ENCODE data around the gene MR1. TPM values are rescaled to one million over a fixed set of nuclear protein-coding genes. Genes with fewer than 3 reads are reported as not detected.

Gene MR1
- total RNA-seq, 1 experiment from 2014 or later, result 0.74 TPM

DNA sequence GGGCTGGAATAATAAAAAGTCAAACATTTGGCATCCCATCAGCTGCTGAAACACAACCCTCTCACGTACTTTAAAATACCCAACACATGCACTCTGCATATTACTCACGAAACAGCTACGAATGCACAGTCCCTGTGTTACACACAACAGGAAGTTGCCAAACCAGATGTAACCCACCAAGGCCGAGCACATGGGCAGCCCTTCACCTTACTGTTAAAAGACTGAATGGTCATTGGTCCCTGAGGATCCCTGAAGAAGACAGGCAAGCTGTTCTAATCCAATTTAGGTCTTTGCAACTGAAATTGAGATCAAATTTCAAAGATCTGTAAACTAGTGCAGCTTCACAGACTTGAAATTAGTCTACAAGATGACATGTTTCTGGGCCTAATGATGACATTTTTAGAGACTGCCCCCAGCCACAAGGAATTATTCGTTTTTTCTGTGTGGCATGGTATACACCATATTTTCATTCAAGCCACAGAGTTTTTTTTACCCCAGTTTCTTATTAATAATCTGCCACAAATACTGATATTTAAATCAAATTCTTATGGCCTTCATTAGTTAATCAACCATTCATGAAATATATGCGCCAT is 29.1 kb downstream of the MR1 start:
- no peak for DNase-seq (ENCODE audit: low spot score)

DNA sequence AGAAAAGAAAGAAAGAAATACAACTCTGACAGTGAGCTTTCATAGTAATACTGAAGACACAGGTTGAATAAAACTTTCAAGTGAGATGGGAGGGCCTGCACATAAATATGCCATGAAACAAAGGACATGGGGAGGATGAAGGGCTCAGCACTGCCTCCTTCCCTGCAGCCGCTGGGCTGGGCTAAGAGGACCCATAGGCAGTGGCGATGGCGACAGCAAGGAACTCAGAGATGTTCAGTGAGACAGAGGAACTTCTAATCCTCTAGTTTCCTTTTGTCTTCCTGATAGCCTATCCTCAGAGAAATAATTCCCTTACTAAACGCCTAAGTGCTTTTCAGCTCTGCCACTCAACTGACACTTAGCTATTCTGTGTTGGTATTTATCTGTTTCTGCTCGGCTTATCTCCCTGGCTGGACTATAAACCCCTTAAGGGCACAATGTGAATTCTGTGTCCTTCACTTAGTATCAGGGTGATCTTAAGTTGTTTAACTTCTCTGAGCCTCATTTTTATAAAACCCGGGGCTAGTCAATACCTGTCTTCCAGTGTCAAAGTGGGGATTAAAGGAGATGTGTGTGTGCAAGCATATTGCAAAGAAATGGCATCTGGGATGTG is 30.3 kb downstream of the MR1 start:
- no peak for DNase-seq (ENCODE audit: low spot score)

DNA sequence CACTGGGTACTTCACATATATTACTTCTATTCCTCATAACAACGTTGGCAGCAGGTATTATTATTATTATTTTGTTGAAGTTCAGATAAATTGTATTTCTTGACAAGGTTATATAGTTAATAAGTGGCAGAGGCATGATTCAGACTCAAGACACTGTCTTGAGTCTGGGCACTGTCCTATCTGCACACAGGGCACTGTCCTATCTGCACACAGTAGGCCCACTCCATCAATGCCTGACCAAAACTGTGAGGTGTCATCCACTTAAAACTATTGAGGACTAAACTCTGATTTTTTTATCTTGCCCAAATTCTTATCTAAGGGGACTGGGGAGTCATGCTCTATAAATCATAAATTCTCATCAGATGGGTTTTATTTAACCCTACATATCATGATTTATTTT is 30.9 kb downstream of the MR1 start:
- no peak for DNase-seq (ENCODE audit: low spot score)

DNA sequence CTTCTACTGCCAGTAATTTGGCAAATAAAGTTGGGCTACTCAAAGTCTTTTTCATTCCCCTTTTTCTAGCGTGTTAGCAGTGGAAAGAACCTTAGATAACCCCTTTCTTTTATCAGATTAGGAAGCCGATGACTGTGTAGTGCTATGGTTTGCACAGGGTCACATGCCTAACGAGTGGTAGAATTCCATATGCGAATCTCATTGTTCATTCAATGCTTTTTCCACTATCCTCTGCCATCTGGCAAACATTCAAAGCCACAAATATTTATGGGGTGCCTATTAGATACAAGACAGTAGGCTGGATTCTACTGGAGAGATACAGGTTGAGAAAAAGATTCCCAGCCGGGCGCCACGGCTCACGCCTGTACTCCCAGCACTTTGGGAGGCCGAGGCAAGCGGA is 39.9 kb downstream of the MR1 start:
- peak; percentile 49 for DNase-seq (ENCODE audit: low spot score)

DNA sequence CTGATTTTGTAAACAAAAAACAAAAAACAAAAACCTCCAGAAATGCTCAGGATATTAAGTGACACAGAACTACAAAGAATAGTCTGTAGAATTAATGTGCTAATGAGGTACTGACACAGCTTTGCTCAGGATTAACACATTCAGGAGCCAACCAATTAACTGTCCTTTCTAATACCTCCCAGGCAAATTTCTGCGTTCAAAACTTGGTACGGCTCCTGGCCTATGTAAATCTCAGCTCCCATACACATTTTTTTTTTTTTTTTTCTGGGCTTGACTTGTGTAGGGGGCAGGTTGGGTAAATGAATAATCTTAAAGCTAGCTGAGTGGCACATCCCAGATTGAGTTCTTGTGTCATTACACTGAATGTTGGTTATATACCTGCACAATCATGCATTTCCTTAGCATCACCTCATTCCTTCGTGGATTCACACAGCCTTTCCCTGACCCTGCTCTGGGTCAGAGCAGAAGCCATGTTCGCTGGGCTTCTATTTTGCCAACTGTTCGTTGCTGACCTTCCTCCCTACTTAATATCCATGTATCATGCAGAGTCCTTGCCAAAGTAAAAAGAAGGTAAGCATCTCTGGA is 42.1 kb downstream of the MR1 start:
- DNase-seq (ENCODE audit: low spot score), result no peak

GRCh38 chr1:181076852-181077251 is 43.1 kb downstream of the MR1 start:
- no peak for DNase-seq (ENCODE audit: low spot score)

GRCh38 chr1:181077576-181078242 is 43.9 kb downstream of the MR1 start:
- no peak for DNase-seq (ENCODE audit: low spot score)

DNA sequence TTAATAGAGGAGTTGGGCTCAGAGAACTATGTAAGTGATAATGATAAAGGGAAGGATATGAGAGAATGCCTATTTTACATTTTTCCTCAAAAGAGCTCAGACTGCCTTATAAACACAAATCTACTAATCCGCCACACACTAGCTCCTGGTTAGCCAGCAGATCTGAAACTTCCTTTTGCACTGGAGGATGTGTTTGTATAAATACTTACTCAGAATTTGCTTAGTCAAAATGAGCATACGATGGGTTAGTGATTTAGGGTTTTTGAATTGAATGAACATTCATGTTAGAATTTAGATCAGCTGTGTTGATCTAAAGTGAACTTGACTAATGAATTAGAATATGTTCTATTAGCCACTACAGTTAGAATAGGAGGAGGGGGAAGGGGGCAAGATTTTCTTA is 45.6 kb downstream of the MR1 start:
- no peak for DNase-seq (ENCODE audit: low spot score)

- no peak for DNase-seq (ENCODE audit: low spot score)
Observed at GRCh38 chr1:181079920-181080319, 46.1 kb downstream of the MR1 start.

DNA sequence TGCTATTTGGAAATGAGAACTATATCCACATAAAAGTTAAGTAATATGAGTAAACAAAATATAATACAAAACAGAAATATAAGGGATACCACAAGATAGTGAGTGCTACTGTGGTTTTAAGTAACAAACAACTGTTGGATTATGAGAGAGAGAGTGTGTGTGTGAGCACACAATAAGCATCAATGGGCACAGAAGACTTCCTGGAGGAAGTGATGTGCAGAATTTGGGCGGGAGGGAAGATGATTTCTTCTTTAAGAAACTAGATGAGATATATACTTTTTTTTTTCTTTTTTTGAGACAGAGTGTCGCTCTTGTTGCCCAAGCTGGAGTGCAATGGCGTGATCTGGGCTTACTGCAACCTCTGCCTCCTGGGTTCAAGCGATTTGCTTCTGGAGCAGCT is 46.8 kb downstream of the MR1 start:
- no peak for DNase-seq (ENCODE audit: low spot score)

GRCh38 chr1:181081395-181081794 is 47.6 kb downstream of the MR1 start:
- no peak for DNase-seq (ENCODE audit: low spot score)

- peak; percentile 85 for DNase-seq (ENCODE audit: low spot score)
Observed at GRCh38 chr1:181083842-181084605, 50.2 kb downstream of the MR1 start.

GRCh38 chr1:181084606-181084969 is 50.8 kb downstream of the MR1 start:
- no peak for DNase-seq (ENCODE audit: low spot score)

DNA sequence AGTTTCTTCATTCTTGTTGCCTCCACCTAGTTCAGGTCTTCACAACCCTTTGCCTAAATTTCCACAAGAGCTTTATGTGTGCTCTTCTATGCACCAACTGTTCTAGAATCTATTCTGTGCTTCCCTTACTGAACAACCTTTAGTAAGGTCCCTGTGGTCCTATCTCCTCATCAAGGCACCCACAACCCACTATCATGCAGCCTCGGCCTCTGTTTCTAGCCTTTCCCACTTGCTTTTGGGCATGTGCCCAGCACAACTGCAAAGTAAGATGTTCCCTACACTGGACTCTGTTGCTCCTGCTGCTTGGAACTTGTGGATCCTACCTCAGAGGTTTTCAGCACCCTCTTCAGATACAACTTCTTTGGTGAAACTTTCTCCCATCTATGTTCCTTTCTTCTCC is 52.3 kb downstream of the MR1 start:
- no peak for DNase-seq (ENCODE audit: low spot score)

DNA sequence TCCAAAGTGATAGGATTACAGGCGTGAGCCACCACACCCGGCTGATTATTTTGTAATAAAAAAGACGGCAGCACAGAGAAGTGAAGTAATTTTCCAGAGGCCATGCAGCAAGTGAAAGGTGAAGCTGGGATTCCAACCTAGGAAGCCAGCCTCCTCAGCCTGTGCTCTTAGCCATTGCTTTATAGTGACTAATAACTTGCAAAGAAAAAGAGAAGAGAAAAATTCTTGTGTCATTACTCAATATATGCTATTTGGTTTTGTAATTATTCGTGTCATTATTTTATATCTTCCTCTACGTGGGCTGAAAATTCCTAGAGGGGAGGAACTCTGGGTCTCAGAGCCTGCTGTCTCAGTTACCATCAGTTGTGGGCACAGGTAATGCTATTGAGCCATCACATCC is 53.1 kb downstream of the MR1 start:
- no peak for DNase-seq (ENCODE audit: low spot score)

GRCh38 chr1:181087400-181087901 is 53.7 kb downstream of the MR1 start:
- DNase-seq (ENCODE audit: low spot score), result no peak

DNA sequence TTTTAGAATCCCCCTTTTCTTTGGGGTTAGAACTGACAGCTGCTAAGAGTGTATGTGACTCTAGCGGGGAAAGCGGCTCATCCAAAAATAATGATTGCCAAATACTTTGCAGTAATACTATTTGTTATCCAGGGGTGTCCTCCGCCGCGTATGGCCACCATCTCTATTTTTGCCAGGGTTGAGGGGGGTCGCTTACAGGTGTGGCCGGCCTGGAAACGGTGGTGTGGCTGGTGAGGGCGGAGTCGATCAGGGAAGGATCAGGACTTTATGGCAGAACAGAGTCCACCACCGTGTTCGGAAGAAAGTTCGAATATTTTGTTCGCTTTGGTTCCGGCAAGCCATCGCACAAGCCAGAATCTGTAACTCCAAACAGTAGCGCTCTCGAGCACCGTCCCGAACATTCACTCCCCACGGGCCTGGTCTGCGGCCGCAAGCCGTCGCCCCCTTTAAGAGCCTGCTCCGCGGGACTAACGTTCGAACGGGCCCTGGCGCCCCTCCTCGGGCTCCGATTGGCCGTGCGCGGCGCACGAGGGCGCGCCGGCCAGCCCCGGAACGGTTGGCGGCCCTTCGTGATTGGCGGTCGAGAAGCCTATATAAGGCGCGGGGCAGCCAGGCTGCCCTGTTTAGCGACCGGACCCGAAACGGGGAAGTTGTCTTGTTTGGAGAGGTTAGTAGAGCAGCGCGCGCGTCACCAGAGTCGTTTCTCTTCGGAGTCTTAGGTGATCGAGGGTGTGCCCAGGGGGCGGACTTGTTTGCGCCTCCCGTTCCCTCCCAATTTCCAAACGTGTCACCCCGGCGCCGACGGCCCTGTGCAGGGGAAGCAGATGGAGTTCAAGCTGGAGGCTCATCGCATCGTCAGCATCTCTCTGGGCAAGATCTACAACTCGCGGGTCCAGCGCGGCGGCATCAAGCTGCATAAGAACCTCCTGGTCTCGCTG is 54.6 kb downstream of the MR1 start, which contains the start of gene IER5:
TSS of gene IER5 (plus strand) at position 622 of the 938 bp plus-strand sequence. CDS start at position 825, 203 bp downstream.
- peak; percentile 98 for DNase-seq (ENCODE audit: low spot score)

DNA sequence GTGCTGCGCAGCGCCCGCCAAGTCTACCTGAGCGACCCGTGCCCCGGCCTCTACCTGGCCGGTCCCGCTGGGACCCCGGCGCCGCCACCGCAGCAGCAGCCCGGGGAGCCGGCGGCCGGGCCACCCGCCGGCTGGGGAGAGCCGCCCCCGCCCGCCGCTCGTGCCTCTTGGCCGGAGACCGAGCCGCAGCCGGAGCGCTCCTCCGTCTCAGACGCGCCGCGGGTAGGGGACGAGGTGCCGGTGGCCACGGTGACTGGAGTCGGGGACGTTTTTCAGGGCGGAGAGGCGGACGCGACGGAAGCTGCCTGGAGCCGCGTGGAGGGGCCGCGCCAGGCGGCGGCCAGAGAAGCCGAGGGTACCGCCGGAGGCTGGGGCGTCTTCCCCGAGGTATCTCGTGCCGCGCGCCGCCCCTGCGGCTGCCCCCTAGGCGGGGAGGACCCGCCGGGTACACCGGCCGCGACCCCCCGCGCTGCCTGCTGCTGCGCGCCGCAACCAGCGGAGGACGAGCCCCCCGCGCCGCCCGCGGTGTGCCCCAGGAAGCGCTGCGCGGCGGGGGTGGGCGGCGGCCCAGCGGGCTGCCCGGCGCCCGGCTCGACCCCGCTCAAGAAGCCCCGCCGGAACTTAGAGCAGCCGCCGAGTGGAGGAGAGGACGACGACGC is 55.4 kb downstream of the MR1 start:
- peak; percentile 32 for DNase-seq (ENCODE audit: low spot score)

GRCh38 chr1:181089676-181090544 is 56.1 kb downstream of the MR1 start:
- peak; percentile 70 for DNase-seq (ENCODE audit: low spot score)
